Mononuclear cell (primary cell): ENCODE data around the gene SDHAF4. TPM values are rescaled to one million over a fixed set of nuclear protein-coding genes. Genes with fewer than 3 reads are reported as not detected.
"Not testable (repeated sequence)": the region's sequence is repeated elsewhere in the genome, so short reads cannot be mapped to it uniquely, and the experiment has no call there.

Experiments used
- H3K27me3 ChIP-seq: 2 replicates; pipeline ENCODE4 v1.6.0; 2011; ENCODE audit warnings: low read length, control low read depth; ENCODE audit not compliant: insufficient read depth
- H3K4me1 ChIP-seq: 2 replicates; pipeline ENCODE4 v1.5.1; 2011; ENCODE audit warnings: mild to moderate bottlenecking, low read length, control low read depth; ENCODE audit not compliant: insufficient read depth
- H3K4me3 ChIP-seq: 2 replicates; pipeline ENCODE4 v1.5.1; 2011; ENCODE audit warnings: mild to moderate bottlenecking, low read length, moderate library complexity
- H3K9me3 ChIP-seq: 2 replicates; pipeline ENCODE4 v1.5.1; 2011; ENCODE audit warnings: low read depth, mild to moderate bottlenecking, control low read depth, low read length
- total RNA-seq: library from RNA; depleted of rRNA; stranded (reverse); fragments of >200 nt; gene quantifications from one replicate; pipeline ENCODE4 v1.2.3, GENCODE V29; 2012

The SDHAF4 gene
- 2.6 TPM for total RNA-seq

GRCh38 chr6:70566751-70567382, at the start of gene SDHAF4:
TSS of gene SDHAF4 (plus strand) at chr6:70566930. CDS start at chr6:70566941, 11 bp downstream.
- H3K27me3 ChIP-seq = no peaks in the 10 kb centered on the region
- H3K4me1 ChIP-seq = peaks cover 11% of the 10 kb centered on the region
- H3K4me3 ChIP-seq = peak within 1 kb of the TSS; percentile 92
- H3K9me3 ChIP-seq = no peaks in the 10 kb centered on the region

DNA sequence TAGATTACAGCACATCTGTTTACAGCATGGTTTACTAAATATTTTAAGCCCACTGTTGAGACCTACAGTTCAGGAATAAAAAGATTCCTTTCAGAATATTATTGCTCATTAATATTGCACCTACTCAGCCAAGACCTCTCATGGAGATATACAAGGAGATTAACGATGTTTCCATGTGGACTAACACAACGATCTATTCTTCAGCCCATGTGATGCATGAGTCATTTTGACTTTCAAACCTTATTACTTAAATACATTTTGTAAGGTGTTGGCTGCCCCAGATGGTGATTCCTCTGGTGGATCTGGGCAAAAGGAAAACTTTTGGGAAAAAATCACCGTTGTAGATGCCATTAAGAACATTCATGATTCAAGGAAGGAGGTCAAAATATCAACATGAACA, 48.0 kb upstream of the SDHAF4 start:
- Histone ChIP-seq H3K4me3 (no peak overlapping the region), H3K27me3 (no peaks in the 10 kb centered on the region), H3K4me1 (no peaks in the 10 kb centered on the region), H3K9me3 (no peaks in the 10 kb centered on the region)

- Histone ChIP-seq H3K9me3 (no peaks in the 10 kb centered on the region), H3K4me3 (no peak overlapping the region), H3K27me3 (no peaks in the 10 kb centered on the region), H3K4me1 (no peaks in the 10 kb centered on the region)
These were observed 46.2 kb upstream of the SDHAF4 start for GRCh38 chr6:70520575-70520974.

DNA sequence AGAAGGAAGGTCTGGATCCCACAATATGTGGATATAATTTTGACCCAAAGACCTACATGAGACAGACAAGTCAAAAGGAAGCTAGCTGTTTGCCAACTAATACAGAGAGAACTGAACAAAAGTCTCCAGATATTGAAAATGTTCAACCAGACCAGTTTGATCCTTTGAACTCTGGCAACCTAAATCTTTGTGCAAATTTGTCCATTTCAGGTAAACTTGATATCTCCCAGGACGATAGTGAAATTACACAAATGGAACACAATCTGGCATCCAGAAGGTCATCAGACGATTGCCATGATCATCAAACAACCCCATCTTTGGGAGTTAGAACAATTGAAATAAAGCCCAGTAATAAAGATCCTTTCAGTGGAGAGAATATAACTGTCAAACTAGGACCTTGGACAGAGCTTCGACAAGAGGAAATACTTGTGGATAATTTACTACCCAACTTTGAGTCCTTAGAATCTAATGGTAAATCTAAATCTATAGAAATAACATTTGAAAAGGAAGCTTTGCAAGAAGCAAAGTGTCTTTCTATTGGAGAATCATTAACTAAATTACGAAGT, 41.9 kb upstream of the SDHAF4 start:
- no peaks in the 10 kb centered on the region for H3K27me3 ChIP-seq
- H3K4me1 ChIP-seq = no peaks in the 10 kb centered on the region
- no peaks in the 10 kb centered on the region for H3K9me3 ChIP-seq
- no peak overlapping the region for H3K4me3 ChIP-seq

GRCh38 chr6:70527071-70527737, 39.5 kb upstream of the SDHAF4 start:
- Histone ChIP-seq H3K27me3 (no peaks in the 10 kb centered on the region), H3K9me3 (no peaks in the 10 kb centered on the region), H3K4me3 (no peak overlapping the region), H3K4me1 (no peaks in the 10 kb centered on the region)

GRCh38 chr6:70530023-70530422, 36.7 kb upstream of the SDHAF4 start:
- no peaks in the 10 kb centered on the region for H3K9me3 ChIP-seq
- H3K4me3 ChIP-seq = no peak overlapping the region
- H3K4me1 ChIP-seq = no peaks in the 10 kb centered on the region
- H3K27me3 ChIP-seq = no peaks in the 10 kb centered on the region

- no peak overlapping the region for H3K4me3 ChIP-seq
- no peaks in the 10 kb centered on the region for H3K9me3 ChIP-seq
- H3K4me1 ChIP-seq = no peaks in the 10 kb centered on the region
- H3K27me3 ChIP-seq = no peaks in the 10 kb centered on the region
These were observed 35.6 kb upstream of the SDHAF4 start for GRCh38 chr6:70531133-70531532.

GRCh38 chr6:70537266-70537665, 29.5 kb upstream of the SDHAF4 start:
- Histone ChIP-seq H3K27me3 (no peaks in the 10 kb centered on the region), H3K4me3 (no peak overlapping the region), H3K4me1 (peaks cover 8% of the 10 kb centered on the region), H3K9me3 (no peaks in the 10 kb centered on the region)

DNA sequence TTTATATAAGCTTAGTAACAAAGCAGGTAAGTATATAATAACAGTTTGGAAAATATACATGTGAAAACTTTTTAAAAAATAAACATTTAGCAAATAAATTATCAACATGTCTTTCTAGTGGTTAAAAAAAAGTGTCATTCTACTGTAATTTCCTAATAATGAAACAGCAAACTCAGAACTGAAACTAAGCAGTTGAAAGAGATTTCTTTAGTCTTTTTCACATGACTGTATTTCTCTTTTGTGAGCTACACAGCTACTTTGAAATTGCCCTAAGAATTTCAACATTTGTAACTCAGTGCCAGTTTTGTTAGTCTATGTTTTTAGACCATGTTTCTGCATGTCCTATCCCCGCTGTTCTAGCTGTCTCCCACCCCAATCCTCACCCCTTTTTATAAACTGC, 28.4 kb upstream of the SDHAF4 start:
- Histone ChIP-seq H3K9me3 (no peaks in the 10 kb centered on the region), H3K4me1 (peaks cover 8% of the 10 kb centered on the region), H3K4me3 (no peak overlapping the region), H3K27me3 (no peaks in the 10 kb centered on the region)

DNA sequence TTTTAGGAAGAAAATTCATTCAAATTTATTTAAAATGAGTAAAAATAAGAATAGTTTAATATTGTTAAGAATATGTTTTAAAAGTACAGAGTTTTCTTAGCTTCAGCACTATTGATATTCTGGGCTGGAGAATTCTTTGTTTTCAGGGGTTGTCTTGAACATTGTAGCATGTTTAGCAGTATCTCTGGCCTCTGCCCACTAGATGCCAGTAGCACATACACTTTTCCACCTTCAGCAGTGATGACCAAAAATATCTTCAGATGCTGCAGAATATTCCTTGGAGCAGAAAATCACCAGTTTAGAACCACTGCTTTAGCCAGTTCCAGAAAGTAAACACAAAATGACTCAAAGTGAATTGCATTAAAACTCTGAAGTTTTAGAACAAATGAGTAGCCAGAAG, 19.4 kb upstream of the SDHAF4 start:
- H3K27me3 ChIP-seq = no peaks in the 10 kb centered on the region
- no peaks in the 10 kb centered on the region for H3K9me3 ChIP-seq
- no peak overlapping the region for H3K4me3 ChIP-seq
- no peaks in the 10 kb centered on the region for H3K4me1 ChIP-seq

DNA sequence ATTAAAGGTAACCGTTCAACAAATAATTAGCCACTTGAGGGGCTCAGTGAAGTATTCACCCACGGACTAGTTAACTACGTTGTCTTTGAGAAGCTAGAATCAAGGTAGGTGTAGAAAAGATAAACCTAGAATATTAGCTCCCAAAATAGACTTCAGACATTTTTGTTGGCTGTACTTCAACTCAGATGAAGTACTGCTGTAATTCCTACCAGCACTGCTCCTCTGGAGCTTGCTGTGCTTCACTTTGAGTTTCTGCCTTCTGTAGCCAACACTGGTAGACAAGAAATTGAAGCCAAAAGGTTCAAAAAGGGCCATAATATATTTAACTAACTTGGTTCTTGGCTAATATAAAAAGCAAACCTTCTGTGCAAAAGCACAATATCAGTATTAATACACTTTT, 18.8 kb upstream of the SDHAF4 start:
- H3K4me1 ChIP-seq = no peaks in the 10 kb centered on the region

GRCh38 chr6:70549327-70549726, 17.4 kb upstream of the SDHAF4 start:
- Histone ChIP-seq H3K9me3 (no peaks in the 10 kb centered on the region), H3K27me3 (no peaks in the 10 kb centered on the region), H3K4me3 (no peak overlapping the region), H3K4me1 (no peaks in the 10 kb centered on the region)

More for the DNA sequence above, 18.8 kb upstream of the SDHAF4 start:
- Histone ChIP-seq H3K27me3 (no peaks in the 10 kb centered on the region), H3K9me3 (no peaks in the 10 kb centered on the region), H3K4me3 (no peak overlapping the region)

GRCh38 chr6:70551566-70551965, 15.2 kb upstream of the SDHAF4 start:
- H3K27me3 ChIP-seq = no peaks in the 10 kb centered on the region
- no peaks in the 10 kb centered on the region for H3K4me1 ChIP-seq
- no peak overlapping the region for H3K4me3 ChIP-seq
- no peaks in the 10 kb centered on the region for H3K9me3 ChIP-seq

DNA sequence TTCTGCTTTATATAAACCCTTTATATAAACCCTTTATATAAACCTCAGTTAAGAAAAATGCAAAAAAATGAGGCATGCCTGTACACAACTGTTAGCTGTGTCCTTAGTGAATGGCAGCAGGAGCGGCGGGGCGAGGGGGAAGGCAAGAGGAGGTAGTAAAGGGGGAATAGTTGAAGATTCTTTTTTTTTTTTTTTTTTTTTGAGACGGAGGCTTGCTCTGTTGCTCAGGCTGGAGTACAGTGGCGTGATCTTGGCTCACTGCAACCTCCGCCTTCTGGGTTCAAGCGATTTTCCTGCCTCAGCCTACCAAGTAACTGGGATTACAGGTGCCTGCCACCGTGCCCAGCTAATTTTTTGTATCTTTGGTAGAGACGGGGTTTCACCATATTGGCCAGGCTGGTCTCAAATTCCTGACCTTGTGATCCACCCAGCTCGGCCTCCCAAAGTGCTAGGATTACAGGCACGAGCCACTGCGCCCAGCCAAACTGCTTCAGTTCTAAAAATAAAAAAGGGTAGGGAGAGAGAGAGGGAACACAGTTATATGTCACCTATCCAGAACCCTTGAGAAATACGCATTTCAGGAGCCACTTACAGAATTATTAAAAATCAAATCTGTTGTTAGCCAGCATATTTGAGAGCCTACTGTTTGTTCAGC, 14.3 kb upstream of the SDHAF4 start:
- not testable (repeated sequence) for H3K9me3 ChIP-seq, H3K27me3 ChIP-seq, H3K4me3 ChIP-seq, H3K4me1 ChIP-seq

- H3K9me3 ChIP-seq = no peaks in the 10 kb centered on the region
- no peaks in the 10 kb centered on the region for H3K4me1 ChIP-seq
- H3K4me3 ChIP-seq = no peak overlapping the region
- H3K27me3 ChIP-seq = no peaks in the 10 kb centered on the region
These were observed 13.8 kb upstream of the SDHAF4 start for GRCh38 chr6:70552974-70553373.
